Measurements from ENCODE around the gene MYD88.

MYD88 gene

DNA sequence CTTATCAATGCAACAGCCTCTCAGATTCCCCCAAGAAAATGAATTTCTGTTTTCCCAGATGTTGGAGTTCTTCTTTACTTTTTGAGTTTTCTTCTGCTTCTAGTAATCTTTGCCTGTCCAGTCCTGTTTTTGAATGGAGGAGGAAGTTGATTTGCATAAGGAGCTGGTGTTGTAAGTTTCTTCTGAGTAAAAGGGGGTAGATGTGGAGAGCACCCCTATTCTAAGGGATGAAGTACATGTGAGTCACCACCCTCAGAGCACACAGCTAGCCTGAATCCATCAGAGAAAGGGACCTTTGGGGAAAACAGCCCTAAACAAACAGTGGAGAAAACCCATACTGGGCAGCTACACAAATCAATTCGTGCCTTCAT is 36.0 kb upstream of the MYD88 start:
- Histone ChIP-seq H3K36me3 (ENCODE audit: control insufficient read depth, low read depth, low read length) (no peaks in the 10 kb centered on the region), H3K27ac (ENCODE audit: low read length) (no peak overlapping the region), H3K4me3 (ENCODE audit: low read length) (no peak overlapping the region), H3K9ac (ENCODE audit: low read length) (no peak overlapping the region), H3K27me3 (ENCODE audit: control insufficient read depth, insufficient read depth, low read length) (no peaks in the 10 kb centered on the region), H3K9me3 (ENCODE audit: control insufficient read depth, low read depth, low read length) (peaks cover 3% of the 10 kb centered on the region), H3K4me1 (ENCODE audit: control insufficient read depth, low read depth, low read length) (peaks cover 29% of the 10 kb centered on the region)

DNA sequence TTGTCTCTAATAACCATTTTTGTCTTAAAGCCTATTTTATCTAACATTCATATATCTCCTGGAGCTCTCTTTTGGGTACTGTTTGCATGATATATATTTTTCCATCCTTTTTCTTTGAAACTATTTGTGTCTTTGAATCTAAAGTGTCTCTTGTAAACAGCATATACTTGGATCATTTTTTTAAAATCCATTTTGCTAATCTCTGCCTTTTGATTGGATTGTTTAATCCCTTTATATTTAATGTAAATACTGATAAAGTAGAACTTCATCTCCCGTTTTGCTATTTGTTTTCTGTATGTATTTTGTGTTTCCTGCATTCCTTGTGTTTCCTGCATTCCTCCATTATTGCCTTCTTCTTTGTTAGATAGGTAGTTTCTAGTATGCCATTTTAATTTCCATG is 32.9 kb upstream of the MYD88 start:
- Histone ChIP-seq H3K4me3 (ENCODE audit: low read length) (no peak overlapping the region), H3K4me1 (ENCODE audit: control insufficient read depth, low read depth, low read length) (peaks cover 13% of the 10 kb centered on the region), H3K27me3 (ENCODE audit: control insufficient read depth, insufficient read depth, low read length) (no peaks in the 10 kb centered on the region), H3K9ac (ENCODE audit: low read length) (no peak overlapping the region), H3K27ac (ENCODE audit: low read length) (no peak overlapping the region), H3K9me3 (ENCODE audit: control insufficient read depth, low read depth, low read length) (peaks cover 3% of the 10 kb centered on the region), H3K36me3 (ENCODE audit: control insufficient read depth, low read depth, low read length) (no peaks in the 10 kb centered on the region)

DNA sequence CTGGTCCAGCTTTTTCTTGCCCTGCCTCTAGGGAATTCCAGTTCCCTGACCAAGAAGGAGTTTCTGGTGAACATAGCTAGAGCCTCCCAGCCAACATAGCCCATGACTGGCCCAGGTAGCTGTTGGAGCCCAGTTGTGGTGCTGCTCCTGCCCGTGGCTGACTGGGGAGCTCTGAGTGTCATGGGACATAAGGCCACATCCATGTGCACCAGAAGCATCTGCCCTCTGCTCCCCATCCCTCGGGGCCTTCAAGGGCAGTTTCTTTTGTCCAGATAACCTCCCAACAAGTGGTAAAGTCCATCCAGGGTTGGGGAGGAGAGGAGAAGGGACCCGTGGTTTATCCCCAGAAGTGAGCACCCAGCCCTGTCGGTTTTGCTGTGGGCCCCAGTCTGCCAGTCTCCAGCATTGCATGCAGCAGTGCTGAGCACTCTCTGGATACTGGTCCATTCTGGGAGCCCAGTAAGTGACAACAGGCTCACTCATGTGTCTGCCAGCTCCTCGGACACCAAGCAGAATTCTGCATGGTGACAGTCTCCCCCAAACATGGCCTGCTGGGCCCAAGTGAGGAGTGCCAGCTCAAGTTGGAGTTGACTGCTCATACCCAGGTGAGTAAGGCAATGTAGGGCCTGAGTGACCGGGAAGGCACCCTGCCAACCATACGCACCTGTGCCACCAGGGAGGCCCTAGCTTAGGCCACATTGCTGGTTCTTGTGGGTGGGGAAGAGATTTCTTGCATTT is 30.4 kb upstream of the MYD88 start:
- Histone ChIP-seq H3K9ac (ENCODE audit: low read length) (no peak overlapping the region), H3K4me1 (ENCODE audit: control insufficient read depth, low read depth, low read length) (no peaks in the 10 kb centered on the region), H3K9me3 (ENCODE audit: control insufficient read depth, low read depth, low read length) (peaks cover 3% of the 10 kb centered on the region), H3K4me3 (ENCODE audit: low read length) (no peak overlapping the region), H3K27me3 (ENCODE audit: control insufficient read depth, insufficient read depth, low read length) (no peaks in the 10 kb centered on the region), H3K27ac (ENCODE audit: low read length) (no peak overlapping the region), H3K36me3 (ENCODE audit: control insufficient read depth, low read depth, low read length) (no peaks in the 10 kb centered on the region)

DNA sequence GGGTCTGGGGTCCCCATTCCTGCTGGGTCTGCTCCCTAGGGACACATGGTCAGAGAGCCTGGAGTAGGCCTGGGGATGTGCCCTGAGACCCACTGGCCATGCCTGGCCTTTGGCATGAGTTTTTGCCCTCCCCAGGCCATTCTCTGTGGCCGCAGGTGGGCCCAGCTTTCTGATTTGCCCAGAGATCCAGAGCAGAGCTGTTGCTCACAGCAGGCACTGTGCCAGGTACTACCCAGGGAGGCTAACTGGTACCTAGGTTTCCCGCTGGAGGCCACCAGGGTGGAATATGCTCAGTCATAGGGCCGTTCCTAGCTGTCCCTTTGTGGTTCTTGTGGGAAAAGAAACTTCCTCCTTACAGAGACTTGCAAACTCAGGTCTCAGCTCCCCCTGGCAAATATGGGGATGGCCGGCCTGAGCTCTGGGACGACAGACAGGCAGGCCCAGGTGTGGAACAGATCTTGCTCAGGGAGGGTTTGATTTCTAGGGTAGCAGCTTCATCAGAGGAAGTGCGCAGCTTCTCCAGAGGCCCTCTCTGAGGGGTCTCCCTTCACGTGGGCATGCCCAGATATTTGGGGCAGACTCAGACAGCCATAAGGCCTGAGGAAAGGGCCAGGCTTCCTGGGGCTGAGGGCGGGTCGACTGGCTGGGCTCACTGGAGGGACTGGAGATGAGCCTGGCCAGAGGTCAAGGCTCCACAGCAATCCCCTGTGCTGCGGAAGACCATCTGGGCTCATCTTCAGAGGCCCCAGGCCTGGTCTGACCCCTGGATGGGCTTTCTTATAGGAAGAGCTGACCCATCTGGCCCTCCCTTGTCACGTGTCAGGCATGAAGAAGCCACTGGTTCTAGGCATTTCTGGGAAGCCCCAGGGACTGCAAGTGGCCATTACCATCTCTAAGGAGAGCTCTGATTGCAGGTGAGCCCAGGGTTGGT is 29.5 kb upstream of the MYD88 start:
- H3K27ac ChIP-seq (ENCODE audit: low read length) = no peak overlapping the region
- no peaks in the 10 kb centered on the region for H3K36me3 ChIP-seq (ENCODE audit: control insufficient read depth, low read depth, low read length)

DNA sequence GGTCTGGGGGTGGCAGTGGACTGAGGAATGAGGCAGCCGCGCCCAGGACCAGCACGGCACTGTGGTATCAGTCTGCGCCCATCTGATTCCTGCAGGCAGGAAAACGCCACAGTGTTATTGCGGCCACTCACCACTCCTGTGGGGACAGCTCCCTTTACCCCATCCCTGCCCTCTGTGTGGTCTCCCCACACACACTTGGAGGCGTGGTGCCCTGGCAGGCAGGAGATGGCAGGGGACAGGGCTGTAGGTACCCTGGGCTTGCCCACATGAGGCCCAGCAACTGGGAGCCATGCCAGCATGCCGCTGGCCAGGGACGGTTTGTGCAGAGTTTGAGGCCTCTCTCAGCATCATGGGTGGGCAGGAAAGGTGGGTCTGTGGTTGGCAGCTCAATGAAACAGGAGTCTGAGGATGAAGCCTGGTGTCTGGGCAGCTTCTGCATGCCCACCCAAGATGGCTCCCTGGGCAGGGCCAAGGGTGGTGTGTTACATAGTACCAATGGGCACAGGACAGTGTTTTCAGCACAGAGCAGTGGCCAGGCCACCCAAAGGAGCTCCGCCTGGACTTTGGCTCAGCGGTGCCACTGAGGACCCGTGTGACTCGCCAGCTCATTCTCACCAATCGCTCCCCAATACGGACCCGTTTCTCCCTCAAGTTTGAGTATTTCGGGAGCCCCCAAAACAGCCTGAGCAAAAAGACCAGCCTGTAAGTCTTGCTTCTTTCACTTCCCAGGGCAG is 28.7 kb upstream of the MYD88 start:
- Histone ChIP-seq H3K4me1 (ENCODE audit: control insufficient read depth, low read depth, low read length) (no peaks in the 10 kb centered on the region), H3K4me3 (ENCODE audit: low read length) (no peak overlapping the region), H3K27ac (ENCODE audit: low read length) (no peak overlapping the region), H3K9ac (ENCODE audit: low read length) (no peak overlapping the region), H3K9me3 (ENCODE audit: control insufficient read depth, low read depth, low read length) (peaks cover 3% of the 10 kb centered on the region), H3K36me3 (ENCODE audit: control insufficient read depth, low read depth, low read length) (no peaks in the 10 kb centered on the region), H3K27me3 (ENCODE audit: control insufficient read depth, insufficient read depth, low read length) (no peaks in the 10 kb centered on the region)

More for the DNA sequence above, 29.5 kb upstream of the MYD88 start:
- H3K27me3 ChIP-seq (ENCODE audit: control insufficient read depth, insufficient read depth, low read length) = no peaks in the 10 kb centered on the region
- no peak overlapping the region for H3K4me3 ChIP-seq (ENCODE audit: low read length)
- peaks cover 3% of the 10 kb centered on the region for H3K9me3 ChIP-seq (ENCODE audit: control insufficient read depth, low read depth, low read length)
- no peaks in the 10 kb centered on the region for H3K4me1 ChIP-seq (ENCODE audit: control insufficient read depth, low read depth, low read length)
- H3K9ac ChIP-seq (ENCODE audit: low read length) = no peak overlapping the region

DNA sequence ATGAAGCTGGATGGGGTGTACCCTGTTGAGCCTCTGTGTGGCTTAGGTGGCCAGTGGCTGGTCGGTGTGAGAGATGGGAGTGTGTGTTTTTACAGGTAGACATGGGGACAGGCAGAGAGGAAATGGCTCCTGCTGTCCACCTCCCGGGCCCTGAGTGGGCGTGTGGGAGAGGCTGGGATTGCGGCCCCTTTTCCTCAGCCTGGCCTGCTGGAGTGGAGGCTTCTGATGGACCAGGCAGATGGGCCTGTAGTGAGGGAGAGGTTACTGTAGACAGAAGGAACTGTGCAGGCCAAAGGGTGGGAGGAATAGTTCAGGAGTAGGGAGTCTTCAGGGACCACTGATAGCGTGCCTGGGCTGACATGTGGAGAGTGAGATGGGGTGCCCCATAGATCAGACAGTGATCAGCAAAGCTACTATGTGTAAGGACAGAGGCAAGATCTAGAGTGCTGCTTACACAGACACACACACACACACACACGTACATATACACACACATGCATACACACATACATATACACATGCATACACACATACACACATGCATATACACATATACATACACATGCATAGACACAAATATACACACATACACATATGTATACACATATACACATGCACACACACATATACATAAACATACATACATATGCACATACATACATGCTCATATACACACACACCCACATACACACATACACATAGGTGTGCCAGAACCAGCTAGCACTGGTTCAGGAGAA is 28.0 kb upstream of the MYD88 start:
- no peak overlapping the region for H3K27ac ChIP-seq (ENCODE audit: low read length)
- H3K4me3 ChIP-seq (ENCODE audit: low read length) = no peak overlapping the region
- H3K9ac ChIP-seq (ENCODE audit: low read length) = no peak overlapping the region
- H3K9me3 ChIP-seq (ENCODE audit: control insufficient read depth, low read depth, low read length) = no peaks in the 10 kb centered on the region
- H3K27me3 ChIP-seq (ENCODE audit: control insufficient read depth, insufficient read depth, low read length) = no peaks in the 10 kb centered on the region
- H3K36me3 ChIP-seq (ENCODE audit: control insufficient read depth, low read depth, low read length) = no peaks in the 10 kb centered on the region
- H3K4me1 ChIP-seq (ENCODE audit: control insufficient read depth, low read depth, low read length) = no peaks in the 10 kb centered on the region

DNA sequence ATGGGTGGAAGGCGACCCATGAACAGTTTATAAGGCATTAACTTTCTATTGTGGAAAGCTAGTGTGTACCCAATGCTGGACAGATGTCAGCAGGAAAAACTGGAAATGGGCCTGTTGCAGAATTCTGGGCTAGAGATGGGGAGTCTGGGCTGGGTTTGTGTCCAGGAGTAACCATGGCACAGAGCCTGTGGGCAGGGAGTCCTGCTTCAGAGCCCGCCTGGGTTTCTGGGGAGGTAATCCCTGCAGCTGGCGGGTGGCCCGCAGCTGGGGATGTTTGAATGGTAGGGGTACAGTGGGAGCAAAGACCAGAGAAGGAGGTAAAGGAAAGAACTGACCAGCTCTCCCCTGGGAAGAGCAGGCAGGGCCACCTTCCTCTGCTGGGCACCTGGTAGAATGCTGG is 27.3 kb upstream of the MYD88 start:
- Histone ChIP-seq H3K4me3 (ENCODE audit: low read length) (no peak overlapping the region), H3K36me3 (ENCODE audit: control insufficient read depth, low read depth, low read length) (no peaks in the 10 kb centered on the region), H3K4me1 (ENCODE audit: control insufficient read depth, low read depth, low read length) (no peaks in the 10 kb centered on the region)

DNA sequence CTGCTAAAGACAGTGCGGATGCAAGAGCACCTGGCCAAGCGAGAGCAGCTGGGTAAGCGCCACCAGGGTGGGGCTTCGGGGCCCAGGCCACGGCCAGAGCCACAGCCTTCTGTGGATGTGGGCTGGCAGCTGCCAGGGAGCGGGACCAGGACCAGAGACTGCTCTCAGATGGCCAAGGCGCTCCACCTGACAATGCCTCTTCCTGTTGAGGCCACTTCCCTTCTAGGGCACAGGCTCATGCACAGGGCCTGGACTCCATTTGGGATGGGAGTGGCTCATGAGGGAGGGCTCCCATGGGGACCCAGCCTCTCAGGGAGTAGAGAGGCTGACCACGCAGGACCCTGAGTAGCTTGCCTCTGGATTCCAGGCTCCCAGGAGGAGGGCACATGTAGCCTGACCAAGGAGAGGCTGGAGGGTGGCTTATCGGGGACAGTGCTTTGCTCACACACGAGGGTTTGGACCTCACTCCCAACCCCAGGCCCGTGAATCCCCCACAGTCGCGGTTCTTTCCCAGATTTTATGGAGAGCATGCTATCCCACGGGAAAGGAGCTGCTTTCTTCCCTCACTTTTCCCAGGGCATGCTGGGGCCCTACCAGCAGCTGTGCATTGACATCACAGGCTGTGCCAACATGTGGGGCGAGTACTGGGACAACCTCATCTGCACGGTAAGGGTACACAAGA is 26.6 kb upstream of the MYD88 start:
- H3K27ac ChIP-seq (ENCODE audit: low read length) = no peak overlapping the region
- H3K27me3 ChIP-seq (ENCODE audit: control insufficient read depth, insufficient read depth, low read length) = no peaks in the 10 kb centered on the region
- H3K9ac ChIP-seq (ENCODE audit: low read length) = no peak overlapping the region
- no peaks in the 10 kb centered on the region for H3K4me1 ChIP-seq (ENCODE audit: control insufficient read depth, low read depth, low read length)
- H3K9me3 ChIP-seq (ENCODE audit: control insufficient read depth, low read depth, low read length) = no peaks in the 10 kb centered on the region
- no peak overlapping the region for H3K4me3 ChIP-seq (ENCODE audit: low read length)
- no peaks in the 10 kb centered on the region for H3K36me3 ChIP-seq (ENCODE audit: control insufficient read depth, low read depth, low read length)

More for the DNA sequence above, 27.3 kb upstream of the MYD88 start:
- Histone ChIP-seq H3K9ac (ENCODE audit: low read length) (no peak overlapping the region), H3K9me3 (ENCODE audit: control insufficient read depth, low read depth, low read length) (no peaks in the 10 kb centered on the region), H3K27me3 (ENCODE audit: control insufficient read depth, insufficient read depth, low read length) (no peaks in the 10 kb centered on the region), H3K27ac (ENCODE audit: low read length) (no peak overlapping the region)

DNA sequence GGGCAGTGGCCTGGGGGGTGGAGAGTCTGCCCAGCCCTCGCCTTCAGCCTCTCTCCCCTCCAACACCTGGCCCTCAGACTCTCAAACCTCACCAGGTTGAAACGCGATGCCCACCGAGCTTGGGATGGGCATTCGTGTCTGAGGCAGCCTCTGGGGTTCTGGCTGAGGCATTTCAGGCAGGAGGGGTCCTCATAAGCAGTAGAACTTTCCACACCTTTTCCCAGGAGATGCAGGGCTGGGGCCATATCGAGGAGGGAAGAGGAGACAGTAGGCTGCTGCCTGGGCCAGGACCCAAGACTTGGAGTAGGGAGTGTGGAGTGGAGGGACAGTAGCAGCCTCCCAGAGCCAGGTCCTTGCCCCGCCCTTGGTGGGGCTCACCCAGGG is 26.1 kb upstream of the MYD88 start:
- Histone ChIP-seq H3K4me1 (ENCODE audit: control insufficient read depth, low read depth, low read length) (no peaks in the 10 kb centered on the region), H3K27me3 (ENCODE audit: control insufficient read depth, insufficient read depth, low read length) (no peaks in the 10 kb centered on the region), H3K36me3 (ENCODE audit: control insufficient read depth, low read depth, low read length) (no peaks in the 10 kb centered on the region), H3K27ac (ENCODE audit: low read length) (no peak overlapping the region), H3K9ac (ENCODE audit: low read length) (no peak overlapping the region), H3K9me3 (ENCODE audit: control insufficient read depth, low read depth, low read length) (no peaks in the 10 kb centered on the region), H3K4me3 (ENCODE audit: low read length) (no peak overlapping the region)

DNA sequence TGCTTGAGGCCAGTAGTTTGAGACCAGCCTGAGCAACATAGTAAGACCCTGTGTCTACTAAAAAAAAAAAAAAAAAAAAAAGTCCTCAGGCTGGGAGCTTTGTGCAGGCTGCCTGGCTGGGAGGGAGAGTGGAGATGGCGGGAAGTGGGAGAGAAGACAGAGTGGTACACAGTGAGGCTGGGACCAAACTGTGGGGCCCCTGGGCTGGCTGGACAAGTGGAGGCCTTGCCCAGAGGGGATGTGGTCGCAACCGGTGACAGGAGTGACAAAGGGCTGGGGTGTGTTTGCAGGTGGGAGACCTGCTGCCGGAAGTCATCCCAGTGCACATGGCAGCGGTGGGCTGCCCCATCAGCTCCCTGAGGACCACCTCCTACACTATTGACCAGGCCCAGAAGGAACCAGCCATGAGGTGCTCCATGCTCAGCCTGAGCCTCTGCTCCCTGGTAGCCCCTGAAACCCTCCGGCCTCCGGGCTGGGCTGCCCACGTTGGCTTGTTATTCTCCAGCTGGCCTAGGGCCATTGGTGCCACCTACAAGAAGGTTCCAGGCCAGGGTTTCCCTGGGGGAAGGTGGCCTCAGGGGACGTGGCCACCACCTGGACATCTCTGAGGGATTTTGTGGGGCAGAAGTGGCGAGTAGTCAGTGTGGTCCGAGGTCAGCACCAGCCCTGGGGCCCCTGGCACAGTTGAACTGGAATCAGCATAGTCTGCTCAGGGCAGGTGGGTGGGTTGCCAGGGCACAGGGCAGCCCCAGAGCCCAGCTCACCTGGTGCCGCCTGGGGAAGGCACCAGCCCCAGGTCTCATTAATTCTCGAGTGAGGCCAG is 24.2 kb upstream of the MYD88 start:
- H3K4me1 ChIP-seq (ENCODE audit: control insufficient read depth, low read depth, low read length) = no peaks in the 10 kb centered on the region
- no peak overlapping the region for H3K9ac ChIP-seq (ENCODE audit: low read length)
- H3K36me3 ChIP-seq (ENCODE audit: control insufficient read depth, low read depth, low read length) = no peaks in the 10 kb centered on the region
- no peak overlapping the region for H3K27ac ChIP-seq (ENCODE audit: low read length)
- no peak overlapping the region for H3K4me3 ChIP-seq (ENCODE audit: low read length)
- no peaks in the 10 kb centered on the region for H3K9me3 ChIP-seq (ENCODE audit: control insufficient read depth, low read depth, low read length)
- H3K27me3 ChIP-seq (ENCODE audit: control insufficient read depth, insufficient read depth, low read length) = no peaks in the 10 kb centered on the region

Data from iPS-18a (cell line).